Ovary (tissue), 3 donors: Measurements from ENCODE around the gene ATRNL1.

ENCODE experiments used
- EP300 ChIP-seq: sonication (generic); formaldehyde crosslinking; IDR thresholded peaks from one replicate; pipeline ENCODE4 v1.6.1; 2017; ENCODE audit warnings: antibody characterized with exemption
- TF ChIP-seq, protein P1 (sequence below), 3 donors: fragments of 450-650 bp in 2 of 3; fragments of 200-600 bp in 1 of 3; IDR thresholded peaks; one replicate each; pipeline versions ENCODE4 v1.5.1 to v1.8.0; 2016 to 2022; ENCODE audit warnings: antibody characterized with exemption in 3 of 3, mild to moderate bottlenecking in 1 of 3
- donor health status: DM: no; HTN: no; CAD: no.

DNA sequence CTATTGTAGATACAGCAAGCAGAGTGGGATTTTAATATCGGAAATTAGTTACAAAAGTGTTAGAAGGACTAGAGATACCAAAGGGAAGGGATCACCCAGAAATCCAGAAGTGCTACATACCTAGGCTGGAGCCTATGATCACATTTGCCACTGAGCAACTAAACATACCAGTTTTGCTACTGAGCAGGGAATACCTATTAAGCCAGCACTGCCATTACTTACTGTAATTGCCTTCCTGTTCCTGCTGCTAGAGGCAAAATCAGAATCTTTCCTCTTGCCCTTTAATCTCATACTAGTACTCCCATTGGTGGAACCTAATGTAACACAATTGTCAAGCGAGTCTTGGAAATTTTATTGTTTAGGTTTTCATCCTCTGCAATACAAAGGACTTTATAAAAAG, 121.7 kb downstream of the ATRNL1 start:
- no peak for TF ChIP-seq EP300
- TF ChIP-seq, protein P1, sequence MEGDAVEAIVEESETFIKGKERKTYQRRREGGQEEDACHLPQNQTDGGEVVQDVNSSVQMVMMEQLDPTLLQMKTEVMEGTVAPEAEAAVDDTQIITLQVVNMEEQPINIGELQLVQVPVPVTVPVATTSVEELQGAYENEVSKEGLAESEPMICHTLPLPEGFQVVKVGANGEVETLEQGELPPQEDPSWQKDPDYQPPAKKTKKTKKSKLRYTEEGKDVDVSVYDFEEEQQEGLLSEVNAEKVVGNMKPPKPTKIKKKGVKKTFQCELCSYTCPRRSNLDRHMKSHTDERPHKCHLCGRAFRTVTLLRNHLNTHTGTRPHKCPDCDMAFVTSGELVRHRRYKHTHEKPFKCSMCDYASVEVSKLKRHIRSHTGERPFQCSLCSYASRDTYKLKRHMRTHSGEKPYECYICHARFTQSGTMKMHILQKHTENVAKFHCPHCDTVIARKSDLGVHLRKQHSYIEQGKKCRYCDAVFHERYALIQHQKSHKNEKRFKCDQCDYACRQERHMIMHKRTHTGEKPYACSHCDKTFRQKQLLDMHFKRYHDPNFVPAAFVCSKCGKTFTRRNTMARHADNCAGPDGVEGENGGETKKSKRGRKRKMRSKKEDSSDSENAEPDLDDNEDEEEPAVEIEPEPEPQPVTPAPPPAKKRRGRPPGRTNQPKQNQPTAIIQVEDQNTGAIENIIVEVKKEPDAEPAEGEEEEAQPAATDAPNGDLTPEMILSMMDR (IDR thresholded peaks at IDR 0.05) = no peak
